CD14-positive monocyte (primary cell): ENCODE measurements around the gene CDK5R2. TPM values are rescaled to one million over a fixed set of nuclear protein-coding genes. Genes with fewer than 3 reads are reported as not detected.

Source experiments
- DNase-seq, 3 donors: peaks; one replicate each; pipeline ENCODE4 v3.0.0-alpha.2; 2011 to 2022
- H2AFZ ChIP-seq: 2 replicates; pipeline ENCODE4 v1.6.0; 2012; ENCODE audit warnings: mild to moderate bottlenecking, low read depth, low read length, inconsistent platforms; ENCODE audit not compliant: insufficient read depth, poor library complexity, severe bottlenecking
- H3K27ac ChIP-seq, 2 donors: 1 replicate in 1 of 2; 2 replicates in 1 of 2; pipeline ENCODE4 v1.5.1; 2012 to 2013; ENCODE audit warnings: low read length in 2 of 2, control low read depth in 1 of 2, inconsistent platforms in 1 of 2, low read depth in 1 of 2, mild to moderate bottlenecking in 1 of 2
- H3K27me3 ChIP-seq, 2 donors: one replicate each; pipeline versions ENCODE4 v1.6.0 to v1.6.1; 2011 to 2013; ENCODE audit warnings: low read length in 2 of 2; ENCODE audit not compliant: control insufficient read depth in 2 of 2, insufficient read depth in 2 of 2
- H3K36me3 ChIP-seq, 2 donors: replicated peaks in 1 of 2; 1 replicate in 1 of 2; 2 replicates in 1 of 2; pipeline versions ENCODE4 v1.5.1 to v1.6.1; 2012 to 2013; ENCODE audit warnings: low read length in 2 of 2, control low read depth in 1 of 2, inconsistent platforms in 1 of 2, mild to moderate bottlenecking in 1 of 2; ENCODE audit not compliant: insufficient read depth in 2 of 2, control insufficient read depth in 1 of 2
- H3K4me1 ChIP-seq, 2 donors: 1 replicate in 1 of 2; 2 replicates in 1 of 2; pipeline versions ENCODE4 v1.5.1 to v1.6.1; 2012 to 2013; ENCODE audit warnings: low read length in 2 of 2, control low read depth in 1 of 2, inconsistent platforms in 1 of 2, mild to moderate bottlenecking in 1 of 2, moderate library complexity in 1 of 2; ENCODE audit not compliant: insufficient read depth in 2 of 2, control insufficient read depth in 1 of 2
- H3K4me2 ChIP-seq: replicated peaks from 2 replicates; pipeline ENCODE3; 2012; ENCODE audit warnings: low read length, moderate library complexity, mild to moderate bottlenecking; ENCODE audit not compliant: poor library complexity, severe bottlenecking; ENCODE audit errors: extremely low read depth
- H3K4me3 ChIP-seq, 3 experiments: fragments of 200-600 bp in 1 of 3; sonication (generic) in 1 of 3; replicated peaks in 1 of 3; 1 replicate in 2 of 3; 2 replicates in 1 of 3; pipeline ENCODE4 v1.5.1; 2011 to 2013; ENCODE audit warnings: low read length in 3 of 3, mild to moderate bottlenecking in 3 of 3, control low read depth in 2 of 3, low read depth in 2 of 3, inconsistent platforms in 1 of 3, moderate library complexity in 1 of 3
- H3K79me2 ChIP-seq: 2 replicates; pipeline ENCODE4 v1.6.0; 2012; ENCODE audit warnings: mild to moderate bottlenecking, control low read depth, inconsistent platforms, low read length, moderate library complexity; ENCODE audit not compliant: insufficient read depth
- H3K9ac ChIP-seq: 2 replicates; pipeline ENCODE4 v1.6.0; 2017; ENCODE audit warnings: low read length, mild to moderate bottlenecking; ENCODE audit not compliant: insufficient read depth, poor library complexity, severe bottlenecking
- H3K9me3 ChIP-seq, 2 donors: replicated peaks in 1 of 2; 1 replicate in 1 of 2; 2 replicates in 1 of 2; pipeline versions ENCODE4 v1.5.1 to v1.6.1; 2012 to 2013; ENCODE audit warnings: low read length in 2 of 2, control low read depth in 1 of 2; ENCODE audit not compliant: control insufficient read depth in 1 of 2, insufficient read depth in 1 of 2
- H4K20me1 ChIP-seq: 2 replicates; pipeline ENCODE4 v1.6.0; 2012; ENCODE audit warnings: mild to moderate bottlenecking, low read length, control low read depth, moderate library complexity; ENCODE audit not compliant: insufficient read depth
- H3K27ac Mint-ChIP-seq, 7 donors: one replicate each; pipeline ENCODE4 v1.8.0; 2020; ENCODE audit warnings: mild to moderate bottlenecking in 7 of 7, mixed read lengths in 7 of 7, moderate library complexity in 6 of 7, inconsistent platforms in 2 of 7
- H3K27me3 Mint-ChIP-seq, 3 donors: one replicate each; pipeline ENCODE4 v1.8.0; 2021 to 2022; ENCODE audit warnings: low read depth in 3 of 3, mild to moderate bottlenecking in 3 of 3, mixed read lengths in 3 of 3, moderate library complexity in 3 of 3, inconsistent platforms in 1 of 3
- H3K36me3 Mint-ChIP-seq, 2 donors: one replicate each; pipeline ENCODE4 v1.8.0; 2020; ENCODE audit warnings: mixed read lengths in 2 of 2, inconsistent platforms in 1 of 2, mild to moderate bottlenecking in 1 of 2
- H3K4me1 Mint-ChIP-seq: one replicate; pipeline ENCODE4 v1.8.0; 2020; ENCODE audit warnings: mild to moderate bottlenecking, mixed read lengths
- H3K4me3 Mint-ChIP-seq, 2 donors: one replicate each; pipeline ENCODE4 v1.8.0; 2020; ENCODE audit warnings: mild to moderate bottlenecking in 2 of 2, mixed read lengths in 2 of 2, moderate library complexity in 1 of 2
- H3K9me3 Mint-ChIP-seq, 7 donors: one replicate each; pipeline ENCODE4 v1.8.0; 2020 to 2022; ENCODE audit warnings: mixed read lengths in 7 of 7, mild to moderate bottlenecking in 6 of 7, moderate library complexity in 6 of 7, inconsistent platforms in 2 of 7
- WGBS: methylation state at CpG from one replicate; pipeline ENCODE4 v1.1.5; 2013; ENCODE audit warnings: missing lambda C conversion rate; ENCODE audit not compliant: insufficient coverage; 5-methylcytosine and 5-hydroxymethylcytosine counted together
- intact Hi-C, 2 donors: fragments of 100-400 bp; cut with micrococcal nuclease; formaldehyde crosslinking; loops; one replicate each; pipeline versions ENCODE4 v1.15.0 to v1.15.1; 2023
- polyA plus RNA-seq, 3 donors: library from polyadenylated mRNA; depleted of rRNA in 1 of 3; unstranded in 2 of 3; stranded (reverse) in 1 of 3; fragments of 300-500 nt in 2 of 3; fragments of >200 nt in 1 of 3; fragmentation: Illumina TruSeq in 2 of 3; gene quantifications; 1 replicate in 2 of 3; 2 replicates in 1 of 3; pipeline ENCODE4 v1.2.3, GENCODE V29; 2012 to 2021
- TF ChIP-seq, protein P1 (sequence below): fragments of 200-600 bp; IDR thresholded peaks from one replicate; pipeline ENCODE4 v1.8.0; 2022; ENCODE audit warnings: antibody characterized with exemption, mild to moderate bottlenecking

Gene CDK5R2
- polyA plus RNA-seq, 3 donors: not detected

GRCh38 chr2:218957671-218958070, 1.8 kb upstream of the CDK5R2 start:
- Mint-ChIP-seq H3K9me3 (peaks cover 2 to 26% (median 15%) of the 10 kb centered on the region in 7 donors), H3K36me3 (peaks cover 0 to 4% of the 10 kb centered on the region in 2 donors), H3K27me3 (peaks cover 66 to 90% (median 74%) of the 10 kb centered on the region in 3 donors), H3K4me3 (peak overlapping the region in 1 of 2 donors; percentile 1), H3K4me1 (peaks cover 11% of the 10 kb centered on the region), H3K27ac (no peak overlapping the region)
- H4K20me1 ChIP-seq: no peaks in the 10 kb centered on the region
- 83% methylated on average over 4 of the region's 4 CpGs for WGBS
- H3K9ac ChIP-seq: no peak overlapping the region
- peaks cover 0 to 10% of the 10 kb centered on the region in 2 donors for H3K4me1 ChIP-seq
- H3K4me2 ChIP-seq: no peak overlapping the region
- no peak for DNase-seq
- H3K27me3 ChIP-seq: peaks cover 54 to 77% of the 10 kb centered on the region in 2 donors
- H3K9me3 ChIP-seq: peaks cover 2 to 31% of the 10 kb centered on the region in 2 donors
- intact Hi-C loops: no loop called here
- no peaks in the 10 kb centered on the region for H3K79me2 ChIP-seq
- no peak overlapping the region for H3K27ac ChIP-seq
- TF ChIP-seq, protein P1, sequence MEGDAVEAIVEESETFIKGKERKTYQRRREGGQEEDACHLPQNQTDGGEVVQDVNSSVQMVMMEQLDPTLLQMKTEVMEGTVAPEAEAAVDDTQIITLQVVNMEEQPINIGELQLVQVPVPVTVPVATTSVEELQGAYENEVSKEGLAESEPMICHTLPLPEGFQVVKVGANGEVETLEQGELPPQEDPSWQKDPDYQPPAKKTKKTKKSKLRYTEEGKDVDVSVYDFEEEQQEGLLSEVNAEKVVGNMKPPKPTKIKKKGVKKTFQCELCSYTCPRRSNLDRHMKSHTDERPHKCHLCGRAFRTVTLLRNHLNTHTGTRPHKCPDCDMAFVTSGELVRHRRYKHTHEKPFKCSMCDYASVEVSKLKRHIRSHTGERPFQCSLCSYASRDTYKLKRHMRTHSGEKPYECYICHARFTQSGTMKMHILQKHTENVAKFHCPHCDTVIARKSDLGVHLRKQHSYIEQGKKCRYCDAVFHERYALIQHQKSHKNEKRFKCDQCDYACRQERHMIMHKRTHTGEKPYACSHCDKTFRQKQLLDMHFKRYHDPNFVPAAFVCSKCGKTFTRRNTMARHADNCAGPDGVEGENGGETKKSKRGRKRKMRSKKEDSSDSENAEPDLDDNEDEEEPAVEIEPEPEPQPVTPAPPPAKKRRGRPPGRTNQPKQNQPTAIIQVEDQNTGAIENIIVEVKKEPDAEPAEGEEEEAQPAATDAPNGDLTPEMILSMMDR: no peak
- H3K36me3 ChIP-seq: no peaks in the 10 kb centered on the region
- H3K4me3 ChIP-seq: no peak overlapping the region
- H2AFZ ChIP-seq: no peak overlapping the region

GRCh38 chr2:218958276-218958675, 1.2 kb upstream of the CDK5R2 start:
- H3K27me3 Mint-ChIP-seq: peaks cover 71 to 92% (median 80%) of the 10 kb centered on the region in 3 donors
- Histone ChIP-seq H3K27ac (no peak overlapping the region), H4K20me1 (no peaks in the 10 kb centered on the region), H3K9ac (no peak overlapping the region), H3K36me3 (no peaks in the 10 kb centered on the region), H3K4me3 (no peak overlapping the region), H3K9me3 (peaks cover 2 to 37% of the 10 kb centered on the region in 2 donors), H3K79me2 (no peaks in the 10 kb centered on the region), H3K27me3 (peaks cover 60 to 83% of the 10 kb centered on the region in 2 donors), H2AFZ (no peak overlapping the region), H3K4me2 (no peak overlapping the region), H3K4me1 (peaks cover 0 to 10% of the 10 kb centered on the region in 2 donors)
- no peak for DNase-seq
- H3K4me3 Mint-ChIP-seq: peak overlapping the region in 1 of 2 donors; percentile 78
- intact Hi-C loops: no loop called here
- H3K9me3 Mint-ChIP-seq: peaks cover 2 to 31% (median 21%) of the 10 kb centered on the region in 7 donors
- H3K27ac Mint-ChIP-seq: no peak overlapping the region
- TF ChIP-seq, protein P1: no peak
- peaks cover 11% of the 10 kb centered on the region for H3K4me1 Mint-ChIP-seq
- peaks cover 0 to 4% of the 10 kb centered on the region in 2 donors for H3K36me3 Mint-ChIP-seq
- no CpG with 5 or more reads among the region's 1 CpG for WGBS
